Left ventricle myocardium inferior (tissue), 1 donor: Measurements from ENCODE around the gene UCK1. TPM values are rescaled to one million over a fixed set of nuclear protein-coding genes. Genes with fewer than 3 reads are reported as not detected.

ENCODE experiments used
- DNase-seq: peaks from one replicate; pipeline ENCODE4 v3.0.0-alpha.2; 2020
- H3K27ac ChIP-seq: fragments of 200-600 bp; replicated peaks from 2 replicates; pipeline ENCODE4 v1.8.0; 2021
- H3K27me3 ChIP-seq: fragments of 200-600 bp; 2 replicates; pipeline ENCODE4 v1.8.0; 2021; ENCODE audit warnings: low read depth
- H3K36me3 ChIP-seq: fragments of 200-600 bp; 2 replicates; pipeline ENCODE4 v1.8.0; 2021
- H3K4me1 ChIP-seq: fragments of 200-600 bp; 2 replicates; pipeline ENCODE4 v1.8.0; 2021
- H3K4me3 ChIP-seq: fragments of 200-600 bp; 2 replicates; pipeline ENCODE4 v1.8.0; 2021; ENCODE audit warnings: mild to moderate bottlenecking, moderate library complexity
- H3K9me3 ChIP-seq: fragments of 200-600 bp; replicated peaks from 2 replicates; pipeline ENCODE4 v1.8.0; 2021
- intact Hi-C: fragments of 100-400 bp; cut with micrococcal nuclease; formaldehyde crosslinking; loops from one replicate; pipeline ENCODE4 v1.11.0; 2022
- long read RNA-seq: library from polyadenylated mRNA; unstranded; transcript quantifications from one replicate; pipeline ENCODE4 v2.0.0, GENCODE V29; 2021
- total RNA-seq: library from RNA; stranded (reverse); fragmentation: NEBNext Ultra II Directional; extraction: Animal tissue kit (Norgen Biotek cat#: 25700); gene quantifications from one replicate; pipeline ENCODE4 v1.2.1, GENCODE V29; 2021
- TF ChIP-seq, protein P1 (sequence below): fragments of 200-600 bp; IDR thresholded peaks from 2 replicates; pipeline ENCODE4 v1.8.0; 2021; ENCODE audit warnings: antibody characterized with exemption, mild to moderate bottlenecking, borderline replicate concordance
- donor health status: DM: no; HTN: yes; CAD: no; lungs with severe emphysema.

UCK1 gene
- total RNA-seq = 23.0 TPM
- long read RNA-seq, transcript UCK1-204 (7 exons, 2,167 nt) = major isoform, 53 of 78 reads
- long read RNA-seq, partial matches to known transcripts = 4 of 78 reads
- long read RNA-seq, other reads (novel, unspliced or antisense) = 15 of 78 reads

DNA sequence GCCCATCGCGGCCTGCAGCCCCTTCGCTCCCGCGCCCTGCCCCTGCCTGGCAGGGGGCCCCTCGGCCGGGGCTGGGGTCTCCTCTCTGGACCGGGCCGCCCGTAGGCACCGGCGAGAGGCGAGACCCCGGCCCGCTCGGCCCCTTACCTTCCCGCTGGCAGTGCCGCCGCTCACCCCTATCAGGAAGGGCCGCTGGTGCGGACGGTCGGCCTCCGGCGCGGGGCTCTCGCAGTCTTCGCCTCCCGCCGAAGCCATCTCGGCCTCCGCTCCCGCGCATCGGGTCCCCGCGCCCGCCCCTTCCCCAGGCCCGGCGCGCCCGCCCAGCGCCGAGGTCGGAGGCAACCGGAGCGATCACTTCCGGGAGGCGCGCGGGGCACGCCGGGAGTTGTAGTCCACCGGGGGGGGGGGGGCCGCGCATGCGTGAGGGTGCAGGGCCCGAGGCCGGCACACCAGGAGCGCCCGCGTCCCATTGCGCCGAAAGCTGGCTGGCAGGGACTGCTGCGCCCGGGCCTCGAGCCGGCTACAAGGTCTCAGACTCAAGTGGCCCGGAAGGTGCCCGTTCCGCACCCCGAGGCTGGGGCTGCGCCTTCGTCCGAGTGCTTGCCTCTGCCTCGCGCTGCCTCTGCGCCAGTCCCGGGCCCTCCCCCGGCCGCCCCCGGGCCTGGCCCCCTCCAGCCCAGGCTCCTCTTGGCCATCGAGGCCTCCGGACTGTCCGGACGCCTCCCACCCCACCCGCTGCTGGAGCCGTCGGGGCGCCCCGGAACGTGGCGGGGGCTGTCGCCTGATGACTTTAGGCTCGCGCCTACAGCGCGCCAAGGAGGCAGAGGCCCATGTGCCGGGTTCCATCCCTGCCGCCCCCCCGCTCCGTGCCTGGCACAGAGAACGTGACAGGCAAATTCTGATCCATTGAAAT is at the start of gene UCK1:
Gene UCK1 (minus strand): TSS at position 344 of the 913 bp plus-strand sequence. CDS start 89 bp downstream, at position 255.
- Histone ChIP-seq H3K4me1 (peaks cover 29% of the 10 kb centered on the region), H3K27ac (peak within 1 kb of the TSS; percentile 92), H3K4me3 (peak within 1 kb of the TSS; percentile 99), H3K27me3 (no peaks in the 10 kb centered on the region), H3K9me3 (no peaks in the 10 kb centered on the region), H3K36me3 (peaks cover 36% of the 10 kb centered on the region)
- intact Hi-C loops = no loop called here
- TF ChIP-seq, protein P1, sequence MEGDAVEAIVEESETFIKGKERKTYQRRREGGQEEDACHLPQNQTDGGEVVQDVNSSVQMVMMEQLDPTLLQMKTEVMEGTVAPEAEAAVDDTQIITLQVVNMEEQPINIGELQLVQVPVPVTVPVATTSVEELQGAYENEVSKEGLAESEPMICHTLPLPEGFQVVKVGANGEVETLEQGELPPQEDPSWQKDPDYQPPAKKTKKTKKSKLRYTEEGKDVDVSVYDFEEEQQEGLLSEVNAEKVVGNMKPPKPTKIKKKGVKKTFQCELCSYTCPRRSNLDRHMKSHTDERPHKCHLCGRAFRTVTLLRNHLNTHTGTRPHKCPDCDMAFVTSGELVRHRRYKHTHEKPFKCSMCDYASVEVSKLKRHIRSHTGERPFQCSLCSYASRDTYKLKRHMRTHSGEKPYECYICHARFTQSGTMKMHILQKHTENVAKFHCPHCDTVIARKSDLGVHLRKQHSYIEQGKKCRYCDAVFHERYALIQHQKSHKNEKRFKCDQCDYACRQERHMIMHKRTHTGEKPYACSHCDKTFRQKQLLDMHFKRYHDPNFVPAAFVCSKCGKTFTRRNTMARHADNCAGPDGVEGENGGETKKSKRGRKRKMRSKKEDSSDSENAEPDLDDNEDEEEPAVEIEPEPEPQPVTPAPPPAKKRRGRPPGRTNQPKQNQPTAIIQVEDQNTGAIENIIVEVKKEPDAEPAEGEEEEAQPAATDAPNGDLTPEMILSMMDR = no peak
- peak; percentile 81 for DNase-seq

DNA sequence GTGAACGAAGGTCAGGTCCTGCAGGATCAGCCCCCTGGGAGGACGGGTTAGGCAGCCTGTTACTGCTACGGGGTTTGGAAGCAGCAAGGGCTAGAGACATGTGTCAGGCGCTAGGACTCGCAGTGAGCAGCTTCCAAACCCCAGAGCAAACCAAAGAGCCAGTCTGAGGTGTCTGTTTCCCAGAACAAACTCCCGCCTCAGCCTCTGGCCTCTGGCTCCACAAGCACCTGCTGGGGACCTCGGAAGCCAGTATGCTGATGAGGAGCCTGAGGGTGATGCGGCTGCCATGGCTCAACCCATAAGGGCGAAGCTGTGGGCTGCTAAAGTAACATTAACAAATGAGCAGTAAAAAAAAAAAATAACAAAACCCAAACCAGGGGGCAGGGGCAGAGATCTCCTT is 49.3 kb upstream of the UCK1 start:
- no peak for DNase-seq
- H3K27ac ChIP-seq = peak overlapping the region; percentile 31

DNA sequence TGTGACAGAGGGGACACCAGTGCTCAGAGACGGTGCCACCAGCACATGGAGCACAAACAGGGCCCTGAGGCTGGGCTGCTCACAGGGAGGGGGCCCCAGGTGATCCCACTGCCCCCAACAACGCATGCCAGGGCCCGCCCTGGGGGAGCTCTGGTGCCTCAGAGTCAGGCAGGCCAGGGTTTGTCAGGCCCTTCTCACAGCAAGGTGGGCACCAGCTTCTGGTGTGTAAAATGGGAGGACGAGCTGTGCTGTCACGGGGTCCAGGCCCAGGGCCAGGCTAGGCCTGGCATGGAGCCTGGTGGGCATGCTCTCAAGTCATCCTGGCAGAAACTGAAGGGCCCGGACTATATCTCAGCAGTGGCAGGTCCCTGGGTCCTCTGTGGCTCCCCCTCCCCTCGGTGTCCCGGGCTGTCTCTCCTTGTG is 48.7 kb upstream of the UCK1 start:
- Histone ChIP-seq H3K9me3 (no peaks in the 10 kb centered on the region), H3K4me3 (no peak overlapping the region), H3K4me1 (peaks cover 27% of the 10 kb centered on the region), H3K27me3 (no peaks in the 10 kb centered on the region), H3K36me3 (peaks cover 97% of the 10 kb centered on the region), H3K27ac (peak overlapping the region; percentile 36)
- intact Hi-C loops = no loop called here
- DNase-seq = peak; percentile 61
- TF ChIP-seq, protein P1 = no peak

More for the DNA sequence above, 49.3 kb upstream of the UCK1 start:
- Histone ChIP-seq H3K9me3 (no peaks in the 10 kb centered on the region), H3K4me3 (no peak overlapping the region), H3K4me1 (peaks cover 21% of the 10 kb centered on the region), H3K27me3 (no peaks in the 10 kb centered on the region), H3K36me3 (peaks cover 97% of the 10 kb centered on the region)
- TF ChIP-seq, protein P1 = no peak
- intact Hi-C loops = no loop called here

DNA sequence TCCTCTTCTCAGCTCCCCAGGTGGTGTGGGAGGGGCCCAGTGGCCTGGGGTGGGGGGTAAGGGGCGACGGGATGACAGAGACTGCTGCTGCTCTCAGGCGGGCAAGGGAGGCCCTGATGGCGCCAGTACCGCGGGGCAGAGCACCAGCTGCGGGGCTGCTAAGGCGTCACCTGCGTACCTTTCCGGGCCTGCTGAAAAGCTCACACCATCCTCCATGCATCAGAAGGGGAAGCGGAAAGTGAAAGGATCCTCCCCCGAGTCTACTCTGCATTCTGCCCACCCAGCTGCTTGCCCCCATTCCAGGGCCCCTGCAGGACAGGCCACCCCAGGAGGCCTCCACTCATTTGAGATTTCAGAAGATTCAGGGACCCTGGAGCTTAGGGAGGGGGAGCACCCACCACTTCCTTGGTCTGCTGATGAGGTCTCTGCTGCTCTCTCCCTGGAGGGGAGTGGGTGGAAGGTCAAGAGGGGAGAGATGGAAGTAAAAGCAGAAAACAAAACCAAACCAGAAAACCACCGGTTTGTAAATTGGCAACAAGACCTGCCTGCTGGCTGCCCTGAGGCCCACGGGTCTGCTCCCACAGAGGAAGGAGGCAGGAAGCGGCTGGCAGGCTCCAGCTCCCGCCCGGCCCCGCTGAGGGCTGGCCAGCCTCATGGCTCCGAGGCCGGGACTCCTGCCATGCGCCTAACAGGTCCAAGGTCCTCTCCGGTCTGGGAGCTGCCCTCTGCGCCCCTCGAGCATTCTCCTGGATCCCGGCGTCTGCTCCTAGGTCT is 47.9 kb upstream of the UCK1 start:
- DNase-seq = no peak
- peak overlapping the region; percentile 36 for H3K27ac ChIP-seq
- intact Hi-C loops = no loop called here
- H3K4me1 ChIP-seq = peaks cover 34% of the 10 kb centered on the region
- H3K36me3 ChIP-seq = peaks cover 96% of the 10 kb centered on the region
- TF ChIP-seq, protein P1 = no peak
- no peaks in the 10 kb centered on the region for H3K27me3 ChIP-seq
- H3K4me3 ChIP-seq = no peak overlapping the region
- no peaks in the 10 kb centered on the region for H3K9me3 ChIP-seq

DNA sequence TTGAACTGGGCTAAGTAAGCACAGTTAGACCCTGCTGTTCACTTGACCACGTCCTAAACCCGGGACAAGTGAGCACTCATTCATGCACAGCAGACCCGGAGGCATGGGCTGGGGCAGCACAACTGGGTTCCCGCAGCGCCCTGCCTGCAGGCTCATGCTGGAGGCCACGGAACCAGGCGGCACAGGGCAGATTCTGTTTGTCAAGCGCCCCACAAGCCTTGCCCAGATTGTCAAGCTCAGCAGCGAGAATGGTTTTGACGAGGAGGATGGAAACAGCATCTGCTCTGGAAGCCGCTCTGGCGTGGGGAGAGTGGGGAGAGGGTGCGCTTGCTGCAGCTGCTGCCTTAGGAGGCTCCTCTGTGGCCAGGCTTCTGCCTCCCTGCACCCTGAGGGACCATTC is 47.0 kb upstream of the UCK1 start:
- Histone ChIP-seq H3K36me3 (peaks cover 92% of the 10 kb centered on the region), H3K4me1 (peaks cover 34% of the 10 kb centered on the region), H3K4me3 (no peak overlapping the region), H3K27ac (no peak overlapping the region), H3K27me3 (no peaks in the 10 kb centered on the region), H3K9me3 (no peaks in the 10 kb centered on the region)
- intact Hi-C loops = no loop called here
- no peak for DNase-seq
- TF ChIP-seq, protein P1 = no peak
